K562 (cell line): Measurements from ENCODE around the gene CAPN5. TPM values are rescaled to one million over a fixed set of nuclear protein-coding genes. Genes with fewer than 3 reads are reported as not detected.
A peak's percentile ranks its signal among the peaks of the same experiment; 100 is the strongest.

ENCODE experiments used
- ETV6 ChIP-seq, 3 experiments: fragments of 150-350 bp in 1 of 3; sonication (generic) in 1 of 3; formaldehyde crosslinking in 1 of 3; IDR thresholded peaks; 2 replicates each; pipeline versions ENCODE4 v1.6.1 to v1.8.0; 2014 to 2022; ENCODE audit warnings: borderline replicate concordance in 2 of 3, low read depth in 2 of 3, antibody characterized with exemption in 1 of 3, low read length in 1 of 3, mild to moderate bottlenecking in 1 of 3, missing genetic modification reagents in 1 of 3
- NFE2 ChIP-seq: IDR thresholded peaks from 2 replicates; pipeline ENCODE4 v1.6.1; 2014; ENCODE audit warnings: antibody characterized with exemption, low read depth
- NR3C1 ChIP-seq: sonication (generic); formaldehyde crosslinking; IDR thresholded peaks from 2 replicates; pipeline ENCODE4 v1.8.1; 2022; ENCODE audit warnings: missing genetic modification reagents
- SLC30A9 ChIP-seq: fragments of 250-450 bp; sonication (Bioruptor Pico); IDR thresholded peaks from 2 replicates; pipeline ENCODE4 v1.8.0; 2022; ENCODE audit warnings: mild to moderate bottlenecking, moderate library complexity
- THAP12 ChIP-seq: fragments of 250-450 bp; sonication (Bioruptor Pico); IDR thresholded peaks from 2 replicates; pipeline ENCODE4 v1.9.0; 2021; ENCODE audit warnings: mild to moderate bottlenecking, inconsistent platforms
- ZFP36 ChIP-seq: fragments of 150-350 bp; IDR thresholded peaks from 2 replicates; pipeline ENCODE4 v1.6.1; 2018; ENCODE audit warnings: low read length, low read depth; ENCODE audit not compliant: partially characterized antibody
- ZNF77 ChIP-seq: fragments of 250-450 bp; sonication (Bioruptor Pico); IDR thresholded peaks from 2 replicates; pipeline ENCODE4 v1.5.0; 2020
- ZNF785 ChIP-seq: fragments of 250-450 bp; sonication (Bioruptor Pico); IDR thresholded peaks from 2 replicates; pipeline ENCODE4 v1.4.0; 2020; ENCODE audit warnings: mild to moderate bottlenecking
- polyA plus RNA-seq, 8 experiments: library from polyadenylated mRNA; depleted of rRNA in 4 of 8; stranded (reverse) in 5 of 8; unstranded in 3 of 8; fragments of >200 nt; fragmentation: Nextera tagmentation in 2 of 8; fragmentation: Illumina TruSeq in 1 of 8; extraction: Ambion mirVana in 2 of 8; extraction: Trizol in 1 of 8; gene quantifications; 2 replicates each; pipeline versions ENCODE4 v1.2.1 to v1.2.3, GENCODE V29; 2011 to 2014; ENCODE audit warnings: inconsistent platforms in 1 of 8, missing spikeins in 1 of 8
- total RNA-seq, 7 experiments: library from RNA; depleted of rRNA in 6 of 7; stranded (reverse); fragments of >200 nt in 6 of 7; fragmentation: Illumina TruSeq in 2 of 7; extraction: Trizol in 2 of 7; gene quantifications; 2 replicates each; pipeline versions ENCODE4 v1.2.1 to v1.2.3, GENCODE V29; 2011 to 2021; ENCODE audit warnings: low replicate concordance in 1 of 7
- TF ChIP-seq, protein P1 (sequence below), 2 experiments: fragments of 450-650 bp in 1 of 2; sonication (generic) in 1 of 2; formaldehyde crosslinking in 1 of 2; IDR thresholded peaks; 2 replicates each; pipeline versions ENCODE4 v1.7.1 to v1.9.0; 2016 to 2022; ENCODE audit warnings: inconsistent platforms in 1 of 2, mild to moderate bottlenecking in 1 of 2, missing genetic modification reagents in 1 of 2
- TF ChIP-seq, protein P2 (sequence below): sonication (generic); formaldehyde crosslinking; IDR thresholded peaks from 2 replicates; pipeline ENCODE4 v1.8.0; 2022; ENCODE audit warnings: mild to moderate bottlenecking, missing genetic modification reagents

Gene CAPN5
- total and polyA plus RNA-seq, 9 of the 15 experiments (the other 6 are each of a cell fraction or from before 2014, with no cell fraction given), result 0.04 to 0.44 (median 0.14) TPM; not detected in 2

DNA sequence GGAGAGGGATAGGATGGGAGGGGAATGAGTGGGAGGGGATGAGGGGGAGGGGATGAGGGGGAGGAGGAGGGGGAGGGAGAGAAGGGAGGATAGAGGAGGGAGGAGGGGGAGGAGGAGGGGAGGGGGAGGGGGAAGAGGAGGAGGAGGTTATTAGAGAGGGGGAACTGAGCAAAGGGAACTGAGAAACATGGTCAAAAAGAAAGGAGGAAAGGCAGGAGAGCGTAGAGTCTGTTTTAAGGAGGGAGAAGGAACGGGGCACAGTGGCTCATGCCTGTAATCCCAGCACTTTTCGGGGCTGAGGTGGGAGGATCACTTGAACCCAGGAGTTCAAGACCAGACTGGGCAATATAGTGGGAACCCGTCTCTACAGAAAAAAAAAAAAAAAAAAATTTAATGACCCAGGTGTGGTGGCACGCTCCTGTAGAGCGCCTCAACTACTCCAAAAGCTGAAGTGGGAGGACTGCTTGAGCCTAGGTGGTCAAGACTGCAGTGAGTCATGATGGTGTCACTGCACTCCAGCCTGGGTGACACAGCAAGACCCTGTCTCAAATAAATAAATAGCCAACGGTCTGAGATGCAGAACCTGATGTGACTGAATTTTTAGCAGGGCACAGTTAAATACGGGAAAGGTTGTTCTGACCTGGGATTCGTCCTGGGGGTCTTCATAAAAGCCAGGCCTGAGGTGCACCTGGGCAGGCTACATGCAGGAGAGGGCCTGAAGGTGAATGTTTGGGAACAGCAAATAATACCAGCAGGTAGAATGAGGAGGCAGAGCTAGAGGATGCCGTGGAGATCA lies 28.5 kb upstream of the CAPN5 start (continued):
- TF ChIP-seq, protein P1, sequence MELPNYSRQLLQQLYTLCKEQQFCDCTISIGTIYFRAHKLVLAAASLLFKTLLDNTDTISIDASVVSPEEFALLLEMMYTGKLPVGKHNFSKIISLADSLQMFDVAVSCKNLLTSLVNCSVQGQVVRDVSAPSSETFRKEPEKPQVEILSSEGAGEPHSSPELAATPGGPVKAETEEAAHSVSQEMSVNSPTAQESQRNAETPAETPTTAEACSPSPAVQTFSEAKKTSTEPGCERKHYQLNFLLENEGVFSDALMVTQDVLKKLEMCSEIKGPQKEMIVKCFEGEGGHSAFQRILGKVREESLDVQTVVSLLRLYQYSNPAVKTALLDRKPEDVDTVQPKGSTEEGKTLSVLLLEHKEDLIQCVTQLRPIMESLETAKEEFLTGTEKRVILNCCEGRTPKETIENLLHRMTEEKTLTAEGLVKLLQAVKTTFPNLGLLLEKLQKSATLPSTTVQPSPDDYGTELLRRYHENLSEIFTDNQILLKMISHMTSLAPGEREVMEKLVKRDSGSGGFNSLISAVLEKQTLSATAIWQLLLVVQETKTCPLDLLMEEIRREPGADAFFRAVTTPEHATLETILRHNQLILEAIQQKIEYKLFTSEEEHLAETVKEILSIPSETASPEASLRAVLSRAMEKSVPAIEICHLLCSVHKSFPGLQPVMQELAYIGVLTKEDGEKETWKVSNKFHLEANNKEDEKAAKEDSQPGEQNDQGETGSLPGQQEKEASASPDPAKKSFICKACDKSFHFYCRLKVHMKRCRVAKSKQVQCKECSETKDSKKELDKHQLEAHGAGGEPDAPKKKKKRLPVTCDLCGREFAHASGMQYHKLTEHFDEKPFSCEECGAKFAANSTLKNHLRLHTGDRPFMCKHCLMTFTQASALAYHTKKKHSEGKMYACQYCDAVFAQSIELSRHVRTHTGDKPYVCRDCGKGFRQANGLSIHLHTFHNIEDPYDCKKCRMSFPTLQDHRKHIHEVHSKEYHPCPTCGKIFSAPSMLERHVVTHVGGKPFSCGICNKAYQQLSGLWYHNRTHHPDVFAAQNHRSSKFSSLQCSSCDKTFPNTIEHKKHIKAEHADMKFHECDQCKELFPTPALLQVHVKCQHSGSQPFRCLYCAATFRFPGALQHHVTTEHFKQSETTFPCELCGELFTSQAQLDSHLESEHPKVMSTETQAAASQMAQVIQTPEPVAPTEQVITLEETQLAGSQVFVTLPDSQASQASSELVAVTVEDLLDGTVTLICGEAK (IDR thresholded peaks at IDR 0.05), result no peak
- TF ChIP-seq, protein P1 (CRISPR knock-in tag; IDR thresholded peaks at IDR 0.05), result no peak
- TF ChIP-seq THAP12 (CRISPR knock-in tag) (no peak), NFE2 (peak; percentile 71), NR3C1 (CRISPR knock-in tag) (no peak), ZFP36 (no peak), ZNF785 (CRISPR knock-in tag) (no peak), SLC30A9 (no peak), ZNF77 (CRISPR knock-in tag) (no peak), ETV6 (IDR thresholded peaks at IDR 0.05; ENCODE audit: borderline replicate concordance in 1 of 2, low read depth in 2 of 2, low read length in 1 of 2) (no peak), ETV6 (CRISPR knock-in tag; IDR thresholded peaks at IDR 0.05; ENCODE audit: borderline replicate concordance) (no peak)
- TF ChIP-seq, protein P2, sequence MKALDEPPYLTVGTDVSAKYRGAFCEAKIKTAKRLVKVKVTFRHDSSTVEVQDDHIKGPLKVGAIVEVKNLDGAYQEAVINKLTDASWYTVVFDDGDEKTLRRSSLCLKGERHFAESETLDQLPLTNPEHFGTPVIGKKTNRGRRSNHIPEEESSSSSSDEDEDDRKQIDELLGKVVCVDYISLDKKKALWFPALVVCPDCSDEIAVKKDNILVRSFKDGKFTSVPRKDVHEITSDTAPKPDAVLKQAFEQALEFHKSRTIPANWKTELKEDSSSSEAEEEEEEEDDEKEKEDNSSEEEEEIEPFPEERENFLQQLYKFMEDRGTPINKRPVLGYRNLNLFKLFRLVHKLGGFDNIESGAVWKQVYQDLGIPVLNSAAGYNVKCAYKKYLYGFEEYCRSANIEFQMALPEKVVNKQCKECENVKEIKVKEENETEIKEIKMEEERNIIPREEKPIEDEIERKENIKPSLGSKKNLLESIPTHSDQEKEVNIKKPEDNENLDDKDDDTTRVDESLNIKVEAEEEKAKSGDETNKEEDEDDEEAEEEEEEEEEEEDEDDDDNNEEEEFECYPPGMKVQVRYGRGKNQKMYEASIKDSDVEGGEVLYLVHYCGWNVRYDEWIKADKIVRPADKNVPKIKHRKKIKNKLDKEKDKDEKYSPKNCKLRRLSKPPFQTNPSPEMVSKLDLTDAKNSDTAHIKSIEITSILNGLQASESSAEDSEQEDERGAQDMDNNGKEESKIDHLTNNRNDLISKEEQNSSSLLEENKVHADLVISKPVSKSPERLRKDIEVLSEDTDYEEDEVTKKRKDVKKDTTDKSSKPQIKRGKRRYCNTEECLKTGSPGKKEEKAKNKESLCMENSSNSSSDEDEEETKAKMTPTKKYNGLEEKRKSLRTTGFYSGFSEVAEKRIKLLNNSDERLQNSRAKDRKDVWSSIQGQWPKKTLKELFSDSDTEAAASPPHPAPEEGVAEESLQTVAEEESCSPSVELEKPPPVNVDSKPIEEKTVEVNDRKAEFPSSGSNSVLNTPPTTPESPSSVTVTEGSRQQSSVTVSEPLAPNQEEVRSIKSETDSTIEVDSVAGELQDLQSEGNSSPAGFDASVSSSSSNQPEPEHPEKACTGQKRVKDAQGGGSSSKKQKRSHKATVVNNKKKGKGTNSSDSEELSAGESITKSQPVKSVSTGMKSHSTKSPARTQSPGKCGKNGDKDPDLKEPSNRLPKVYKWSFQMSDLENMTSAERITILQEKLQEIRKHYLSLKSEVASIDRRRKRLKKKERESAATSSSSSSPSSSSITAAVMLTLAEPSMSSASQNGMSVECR (CRISPR knock-in tag), result no peak
